AG09309 (cell line): Measurements from ENCODE around the gene TRPM3.

Source experiments
- DNase-seq: peaks from one replicate; pipeline ENCODE4 v3.0.0-alpha.2; 2010; ENCODE audit warnings: low read depth
- H3K4me3 ChIP-seq: 2 replicates; pipeline ENCODE4 v1.5.1; 2011; ENCODE audit warnings: mild to moderate bottlenecking, low read depth, low read length, moderate library complexity; ENCODE audit not compliant: control insufficient read depth
- CTCF ChIP-seq: IDR thresholded peaks from 2 replicates; pipeline ENCODE4 v1.5.1; 2011; ENCODE audit warnings: mild to moderate bottlenecking, low read depth, low read length, inconsistent platforms; ENCODE audit not compliant: insufficient read depth, control insufficient read depth; ENCODE audit errors: missing control alignments

TRPM3 gene

GRCh38 chr9:70537084-70537483, 584.3 kb downstream of the TRPM3 start:
- no peak for DNase-seq
- H3K4me3 ChIP-seq, result no peak overlapping the region
- no peak for TF ChIP-seq CTCF

DNA sequence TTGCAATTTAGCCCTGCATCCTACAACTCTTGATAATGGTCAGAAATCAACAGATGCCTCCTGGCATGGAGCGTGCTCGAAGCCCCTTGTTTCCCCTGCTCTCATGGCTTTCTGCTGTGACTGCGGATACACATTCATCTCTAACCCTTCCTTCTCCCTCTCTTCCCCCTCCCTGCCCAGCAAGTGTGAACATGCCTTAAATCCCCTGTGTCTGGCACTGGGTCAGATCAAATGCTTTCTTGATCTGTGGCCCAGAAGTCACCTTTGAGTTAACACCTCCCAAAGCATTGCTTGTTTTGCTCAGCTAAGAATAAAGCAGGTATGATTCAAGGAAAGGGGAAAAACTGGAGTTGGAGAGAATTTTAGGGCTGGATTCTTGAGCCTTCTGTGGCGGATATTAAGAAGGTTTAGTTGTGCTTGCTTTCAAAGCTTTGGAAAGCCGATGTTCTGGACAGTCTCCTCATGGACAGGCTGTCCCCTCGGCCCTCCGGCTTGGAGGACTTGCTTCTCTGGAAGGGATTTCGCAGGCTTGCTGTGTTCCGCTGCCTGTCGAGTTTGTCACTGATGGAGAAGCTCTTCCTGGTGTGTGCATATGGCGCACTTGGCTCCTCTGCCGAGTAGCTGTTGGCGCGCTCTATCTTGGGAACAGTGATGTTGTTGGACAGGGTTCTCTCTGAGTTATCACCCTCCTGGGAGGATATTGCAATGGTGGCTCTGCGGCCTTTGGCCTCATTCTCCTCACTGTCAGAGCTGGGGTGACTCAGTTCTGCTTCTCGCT, 585.7 kb downstream of the TRPM3 start:
- no peak for DNase-seq
- no peak for TF ChIP-seq CTCF
- H3K4me3 ChIP-seq, result no peak overlapping the region

- DNase-seq, result no peak
- no peak overlapping the region for H3K4me3 ChIP-seq
- no peak for TF ChIP-seq CTCF
Observed at GRCh38 chr9:70534471-70534870, 587.0 kb downstream of the TRPM3 start.

- no peak for DNase-seq
- no peak overlapping the region for H3K4me3 ChIP-seq
- no peak for TF ChIP-seq CTCF
Observed at GRCh38 chr9:70534061-70534460, 587.4 kb downstream of the TRPM3 start.

DNA sequence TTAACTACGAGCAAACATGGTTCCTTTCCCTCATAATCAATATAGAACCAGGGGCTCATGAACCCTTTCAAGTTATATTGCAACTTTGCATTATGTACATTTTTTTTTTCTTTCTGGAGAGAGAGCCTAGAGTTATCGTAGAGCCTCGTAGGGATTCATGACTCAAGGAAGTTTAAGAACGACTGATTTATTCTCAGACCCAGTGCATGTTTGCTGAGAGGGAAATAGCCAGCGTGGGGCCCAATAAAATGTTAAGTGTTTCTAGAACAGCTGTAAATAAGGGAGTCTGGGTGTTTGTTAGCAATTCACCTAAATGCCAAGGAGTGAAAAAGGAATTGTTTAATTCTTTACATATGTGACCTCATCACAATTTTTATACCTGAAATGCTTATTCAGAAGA, 587.9 kb downstream of the TRPM3 start:
- H3K4me3 ChIP-seq, result no peak overlapping the region
- DNase-seq, result no peak
- TF ChIP-seq CTCF, result no peak

GRCh38 chr9:70532716-70533115, 588.7 kb downstream of the TRPM3 start:
- no peak for DNase-seq
- no peak for TF ChIP-seq CTCF
- H3K4me3 ChIP-seq, result no peak overlapping the region
